Gastroesophageal sphincter (tissue), 3 donors: ENCODE data around the gene FAM13A.

Source experiments
- CTCF ChIP-seq, 4 experiments: fragments of 200-600 bp in 2 of 4; fragments of 450-650 bp in 2 of 4; sonication (generic) in 1 of 4; IDR thresholded peaks; one replicate each; pipeline ENCODE4 v1.5.1; 2017 to 2019; ENCODE audit warnings: antibody characterized with exemption in 4 of 4, mild to moderate bottlenecking in 2 of 4, moderate library complexity in 2 of 4
- POLR2A ChIP-seq, 2 donors: fragments of 450-650 bp; IDR thresholded peaks; one replicate each; pipeline ENCODE4 v1.6.1; 2017; ENCODE audit warnings: antibody characterized with exemption in 2 of 2, mild to moderate bottlenecking in 2 of 2, moderate library complexity in 1 of 2
- POLR2AphosphoS5 ChIP-seq: sonication (generic); formaldehyde crosslinking; IDR thresholded peaks from one replicate; pipeline ENCODE4 v1.6.1; 2017; ENCODE audit warnings: antibody characterized with exemption

- TF ChIP-seq CTCF (IDR thresholded peaks at IDR 0.05) (no peak), POLR2AphosphoS5 (no peak), POLR2A (IDR thresholded peaks at IDR 0.05) (no peak)
These were observed 213.8 kb downstream of the FAM13A start for GRCh38 chr4:88843067-88843685.
